Psoas muscle (tissue), 8 donors: ENCODE measurements around the gene ANKRD11. TPM values are rescaled to one million over a fixed set of nuclear protein-coding genes. Genes with fewer than 3 reads are reported as not detected.

Experiments used
- ATAC-seq, 4 donors: fragments of 200-7000 bp; cut with Tn5 transposase; one replicate each; pipeline ENCODE4 v1.9.1; 2020; ENCODE audit warnings: moderate library complexity in 3 of 4, mild to moderate bottlenecking in 2 of 4
- DNase-seq, 2 donors: peaks; one replicate each; pipeline ENCODE4 v3.0.0-alpha.2; 2020
- H3K27ac ChIP-seq: fragments of 200-600 bp; one replicate; pipeline ENCODE4 v1.8.0; 2022
- H3K27me3 ChIP-seq, 3 donors: fragments of 200-600 bp in 1 of 3; one replicate each; pipeline versions ENCODE4 v1.6.1 to v1.8.0; 2013 to 2022; ENCODE audit warnings: low read length in 2 of 3, mild to moderate bottlenecking in 2 of 3, moderate library complexity in 1 of 3; ENCODE audit not compliant: insufficient read depth in 3 of 3
- H3K36me3 ChIP-seq, 2 donors: fragments of 200-600 bp in 1 of 2; one replicate each; pipeline versions ENCODE4 v1.6.1 to v1.8.0; 2013 to 2022; ENCODE audit warnings: low read depth in 1 of 2, mild to moderate bottlenecking in 1 of 2, moderate library complexity in 1 of 2; ENCODE audit not compliant: insufficient read depth in 1 of 2
- H3K4me1 ChIP-seq: fragments of 200-600 bp; one replicate; pipeline ENCODE4 v1.8.0; 2022
- H3K4me3 ChIP-seq: fragments of 200-600 bp; one replicate; pipeline ENCODE4 v1.8.0; 2022; ENCODE audit warnings: mild to moderate bottlenecking
- H3K9me3 ChIP-seq: fragments of 200-600 bp; one replicate; pipeline ENCODE4 v1.8.0; 2022
- WGBS, 3 donors: extraction: QIAGEN DNeasy Blood & Tissue Kit; methylation state at CpG; one replicate each; pipeline versions ENCODE4 v1.1.6 to v1.1.7; 2013; 5-methylcytosine and 5-hydroxymethylcytosine counted together
- intact Hi-C, 2 donors: fragments of 100-400 bp; cut with DNase I; formaldehyde crosslinking; loops; one replicate each; pipeline versions ENCODE4 v1.11.0 to v1.14.2; 2022
- polyA plus RNA-seq, 3 donors: library from polyadenylated mRNA; stranded (reverse); fragments of 200-250 nt; gene quantifications; one replicate each; pipeline ENCODE4 v1.2.3, GENCODE V29; 2013
- total RNA-seq, 4 donors: library from RNA; stranded (reverse); fragmentation: NEBNext Ultra II Directional in 2 of 4; extraction: Animal tissue kit (Norgen Biotek cat#: 25700) in 2 of 4; gene quantifications; one replicate each; pipeline versions ENCODE4 v1.2.1 to v1.2.4, GENCODE V29; 2021 to 2023
- TF ChIP-seq, protein P1 (sequence below): fragments of 200-600 bp; IDR thresholded peaks from one replicate; pipeline ENCODE4 v1.8.0; 2022; ENCODE audit warnings: antibody characterized with exemption
- donor health status: healthy with polysubstance abuse.
- donor health status: DM: no; HTN: no; CAD: no; lungs with moderate emphysema.
- donor health status: Bipolar disorder and iron deficiency.
- donor health status: healthy.
- donor health status: DM: yes; HTN: yes; CAD: no.
- donor health status: DM: no; HTN: no; CAD: no.
- donor health status: DM: no; HTN: no; CAD: no.
- donor health status: DM: yes; HTN: yes; CAD: no.

ANKRD11 gene
- total and polyA plus RNA-seq, 7 donors, result 22.3 to 72.8 (median 57.2) TPM

DNA sequence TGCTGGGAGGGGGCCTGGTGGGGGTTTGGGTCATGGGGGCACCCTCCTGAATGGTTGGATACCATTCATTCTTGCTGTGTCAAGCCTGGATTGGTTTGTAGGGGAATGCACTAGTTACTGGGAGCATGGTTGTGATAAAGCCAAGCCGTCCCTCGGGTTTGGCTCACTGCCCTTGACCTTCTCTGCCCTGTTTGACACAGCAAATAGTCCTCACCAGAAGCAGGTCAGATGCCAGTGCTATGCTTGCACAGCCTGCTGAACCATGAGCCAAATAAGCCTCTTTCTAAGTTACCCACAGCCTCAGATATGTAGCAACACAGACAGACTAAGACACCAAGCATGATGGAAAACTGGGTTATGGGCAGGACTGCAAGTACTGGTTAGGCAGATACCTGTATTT lies 258.3 kb downstream of the ANKRD11 start:
- H3K4me1 ChIP-seq, result peaks cover 5% of the 10 kb centered on the region
- H3K27me3 ChIP-seq, result no peaks in the 10 kb centered on the region
- 30 to 38% (median 30%) methylated on average over 2 of the region's 2 CpGs for WGBS, 3 donors
- H3K9me3 ChIP-seq, result no peaks in the 10 kb centered on the region
- ATAC-seq, result peak in 2 of 4 donors; percentile 48 to 59
- intact Hi-C loops, result no loop called here
- DNase-seq, result no peak
- H3K27ac ChIP-seq, result no peak overlapping the region
- H3K36me3 ChIP-seq, result peaks cover 15 to 60% of the 10 kb centered on the region in 2 donors
- no peak overlapping the region for H3K4me3 ChIP-seq
- TF ChIP-seq, protein P1, sequence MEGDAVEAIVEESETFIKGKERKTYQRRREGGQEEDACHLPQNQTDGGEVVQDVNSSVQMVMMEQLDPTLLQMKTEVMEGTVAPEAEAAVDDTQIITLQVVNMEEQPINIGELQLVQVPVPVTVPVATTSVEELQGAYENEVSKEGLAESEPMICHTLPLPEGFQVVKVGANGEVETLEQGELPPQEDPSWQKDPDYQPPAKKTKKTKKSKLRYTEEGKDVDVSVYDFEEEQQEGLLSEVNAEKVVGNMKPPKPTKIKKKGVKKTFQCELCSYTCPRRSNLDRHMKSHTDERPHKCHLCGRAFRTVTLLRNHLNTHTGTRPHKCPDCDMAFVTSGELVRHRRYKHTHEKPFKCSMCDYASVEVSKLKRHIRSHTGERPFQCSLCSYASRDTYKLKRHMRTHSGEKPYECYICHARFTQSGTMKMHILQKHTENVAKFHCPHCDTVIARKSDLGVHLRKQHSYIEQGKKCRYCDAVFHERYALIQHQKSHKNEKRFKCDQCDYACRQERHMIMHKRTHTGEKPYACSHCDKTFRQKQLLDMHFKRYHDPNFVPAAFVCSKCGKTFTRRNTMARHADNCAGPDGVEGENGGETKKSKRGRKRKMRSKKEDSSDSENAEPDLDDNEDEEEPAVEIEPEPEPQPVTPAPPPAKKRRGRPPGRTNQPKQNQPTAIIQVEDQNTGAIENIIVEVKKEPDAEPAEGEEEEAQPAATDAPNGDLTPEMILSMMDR, result no peak

GRCh38 chr16:89230255-89230654 lies 260.1 kb downstream of the ANKRD11 start:
- Histone ChIP-seq H3K36me3 (peaks cover 15 to 79% of the 10 kb centered on the region in 2 donors), H3K27me3 (no peaks in the 10 kb centered on the region), H3K9me3 (no peaks in the 10 kb centered on the region), H3K4me3 (no peak overlapping the region), H3K4me1 (peaks cover 5% of the 10 kb centered on the region), H3K27ac (no peak overlapping the region)
- intact Hi-C loops, result no loop called here
- TF ChIP-seq, protein P1, result no peak
- ATAC-seq (peak; percentile 78 to 87 (median 79)), DNase-seq (peak in 1 of 2 donors; percentile 61)
- 44 to 47% (median 46%) methylated on average over 12 to 14 of the region's 14 CpGs for WGBS, 3 donors

DNA sequence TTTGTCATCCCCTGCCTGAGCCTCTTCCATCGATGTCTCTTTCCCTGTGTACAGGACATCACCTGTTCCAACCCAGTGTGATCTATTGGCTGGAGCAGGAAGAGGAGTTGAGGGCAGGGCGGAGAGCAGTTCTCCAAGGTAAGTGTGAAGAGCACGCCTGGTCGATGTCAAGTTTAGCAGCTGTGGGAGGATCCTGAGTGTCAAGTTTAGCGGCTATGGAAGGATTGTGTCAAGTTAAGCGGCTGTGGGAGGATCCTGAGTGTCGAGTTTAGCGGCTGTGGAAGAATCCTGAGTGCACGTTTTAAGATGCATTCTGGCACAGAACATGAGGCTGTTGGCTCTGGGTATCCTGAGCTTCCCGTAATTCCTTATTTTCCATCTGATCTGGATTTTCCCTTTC lies 265.7 kb downstream of the ANKRD11 start:
- Histone ChIP-seq H3K36me3 (peaks cover 11 to 87% of the 10 kb centered on the region in 2 donors), H3K9me3 (no peaks in the 10 kb centered on the region), H3K27ac (no peak overlapping the region), H3K27me3 (no peaks in the 10 kb centered on the region), H3K4me1 (no peaks in the 10 kb centered on the region), H3K4me3 (no peak overlapping the region)
- DNase-seq (no peak), ATAC-seq (no peak)
- TF ChIP-seq, protein P1, result no peak
- intact Hi-C loops, result no loop called here
- WGBS, 3 donors, result 92 to 95% (median 93%) methylated on average over 10 of the region's 10 CpGs

DNA sequence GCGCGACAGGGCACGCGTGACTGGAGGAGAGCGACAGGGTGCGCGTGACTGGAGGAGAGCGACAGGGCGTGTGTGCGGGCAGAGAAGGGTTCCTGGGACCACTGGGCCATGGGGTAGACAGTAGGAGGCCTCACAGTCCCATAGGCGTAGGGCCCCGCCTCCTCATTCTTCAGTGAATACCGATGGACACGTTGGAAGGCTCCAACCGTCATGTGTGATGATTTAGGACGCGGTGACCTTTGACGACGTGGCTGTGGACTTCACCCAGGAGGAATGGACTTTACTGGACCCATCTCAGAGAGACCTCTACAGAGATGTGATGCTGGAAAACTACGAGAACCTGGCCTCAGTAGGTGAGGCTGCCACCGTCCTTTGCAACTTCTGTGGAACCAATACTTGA lies 267.4 kb downstream of the ANKRD11 start:
- DNase-seq (no peak), ATAC-seq (no peak)
- WGBS, 3 donors, result 88 to 90% (median 89%) methylated on average over 21 of the region's 21 CpGs
- intact Hi-C loops, result no loop called here
- H3K4me1 ChIP-seq, result peaks cover 15% of the 10 kb centered on the region
- H3K4me3 ChIP-seq, result no peak overlapping the region
- H3K9me3 ChIP-seq, result no peaks in the 10 kb centered on the region
- no peaks in the 10 kb centered on the region for H3K27me3 ChIP-seq
- TF ChIP-seq, protein P1, result no peak
- H3K27ac ChIP-seq, result no peak overlapping the region
- H3K36me3 ChIP-seq, result peaks cover 7 to 80% of the 10 kb centered on the region in 2 donors

GRCh38 chr16:89221604-89222003 lies 268.8 kb downstream of the ANKRD11 start:
- intact Hi-C loops, result no loop called here
- no peak for DNase-seq
- WGBS, 3 donors, result 85 to 92% (median 90%) methylated on average over 3 of the region's 3 CpGs
- peaks cover 3 to 67% of the 10 kb centered on the region in 2 donors for H3K36me3 ChIP-seq
- TF ChIP-seq, protein P1, result no peak
- no peaks in the 10 kb centered on the region for H3K9me3 ChIP-seq
- no peak for ATAC-seq
- H3K4me3 ChIP-seq, result no peak overlapping the region
- H3K4me1 ChIP-seq, result peaks cover 15% of the 10 kb centered on the region
- no peak overlapping the region for H3K27ac ChIP-seq
- H3K27me3 ChIP-seq, result no peaks in the 10 kb centered on the region
